MM.1S (cell line): ENCODE results near the gene KDM4C.

Experiments used
- DNase-seq: peaks from one replicate; pipeline ENCODE4 v3.0.0-alpha.2; 2015
- H2AFZ ChIP-seq: fragments of 300-600 bp; sonication (generic); 2 replicates; pipeline ENCODE4 v1.6.0; 2016; ENCODE audit warnings: antibody characterized with exemption, low read length
- H3F3A ChIP-seq: fragments of 300-600 bp; sonication (generic); 2 replicates; pipeline ENCODE4 v1.6.1; 2016; ENCODE audit warnings: mild to moderate bottlenecking, antibody characterized with exemption, low read length, moderate library complexity, mixed read lengths; ENCODE audit not compliant: insufficient read depth
- H3K27ac ChIP-seq: fragments of 300-600 bp; sonication (generic); 2 replicates; pipeline ENCODE4 v1.5.1; 2016; ENCODE audit warnings: mild to moderate bottlenecking, low read length
- H3K27me3 ChIP-seq: fragments of 300-600 bp; sonication (generic); replicated peaks from 2 replicates; pipeline ENCODE4 v1.6.0; 2016; ENCODE audit warnings: low read length; ENCODE audit not compliant: insufficient read depth
- H3K36me3 ChIP-seq: fragments of 300-600 bp; sonication (generic); replicated peaks from 2 replicates; pipeline ENCODE4 v1.6.1; 2016; ENCODE audit warnings: mild to moderate bottlenecking, low read length, mixed read lengths; ENCODE audit not compliant: insufficient read depth
- H3K4me1 ChIP-seq: fragments of 300-600 bp; sonication (generic); 2 replicates; pipeline ENCODE4 v1.6.1; 2016; ENCODE audit warnings: low read length, mixed read lengths
- H3K4me2 ChIP-seq: fragments of 300-600 bp; sonication (generic); 2 replicates; pipeline ENCODE4 v1.6.0; 2016; ENCODE audit warnings: low read depth, low read length
- H3K4me3 ChIP-seq: fragments of 300-600 bp; sonication (generic); 2 replicates; pipeline ENCODE4 v1.5.1; 2016; ENCODE audit warnings: low read length, mixed read lengths
- H3K79me2 ChIP-seq: fragments of 300-600 bp; sonication (generic); 2 replicates; pipeline ENCODE4 v1.6.1; 2016; ENCODE audit warnings: mixed run types, low read length, mixed read lengths
- H3K9ac ChIP-seq: fragments of 300-600 bp; sonication (generic); 2 replicates; pipeline ENCODE4 v1.6.1; 2016; ENCODE audit warnings: low read length, mixed read lengths
- H3K9me2 ChIP-seq: fragments of 300-600 bp; sonication (generic); replicated peaks from 2 replicates; pipeline ENCODE4 v1.6.1; 2016; ENCODE audit warnings: mild to moderate bottlenecking, low read length, mixed read lengths; ENCODE audit not compliant: insufficient read depth
- H3K9me3 ChIP-seq: fragments of 300-600 bp; sonication (generic); replicated peaks from 2 replicates; pipeline ENCODE4 v1.6.1; 2016; ENCODE audit warnings: mild to moderate bottlenecking, low read length, mixed read lengths; ENCODE audit not compliant: insufficient read depth
- H4K20me1 ChIP-seq: fragments of 300-600 bp; sonication (generic); 2 replicates; pipeline ENCODE4 v1.6.1; 2016; ENCODE audit warnings: mild to moderate bottlenecking, low read length, moderate library complexity, mixed read lengths; ENCODE audit not compliant: insufficient read depth
- CTCF ChIP-seq: fragments of 300-600 bp; sonication (generic); IDR thresholded peaks from 2 replicates; pipeline ENCODE4 v1.5.1; 2016; ENCODE audit warnings: antibody characterized with exemption, low read length, mixed read lengths
- EZH2 ChIP-seq: fragments of 300-600 bp; sonication (generic); optimal IDR thresholded peaks from 2 replicates; pipeline ENCODE3; 2017; ENCODE audit warnings: low read depth, mild to moderate bottlenecking, antibody characterized with exemption, low read length, mixed read lengths
- EZH2phosphoT487 ChIP-seq: fragments of 300-600 bp; sonication (generic); IDR thresholded peaks from 2 replicates; pipeline ENCODE4 v1.6.1; 2018; ENCODE audit warnings: antibody characterized with exemption, low read length

KDM4C gene

GRCh38 chr9:6716766-6717165 is 41.0 kb upstream of the KDM4C start:
- Histone ChIP-seq H3K9ac (no peak overlapping the region), H4K20me1 (no peaks in the 10 kb centered on the region), H2AFZ (no peak overlapping the region), H3K36me3 (no peaks in the 10 kb centered on the region), H3K79me2 (no peaks in the 10 kb centered on the region), H3K4me1 (no peaks in the 10 kb centered on the region), H3F3A (no peaks in the 10 kb centered on the region), H3K9me3 (no peaks in the 10 kb centered on the region), H3K4me2 (no peak overlapping the region), H3K4me3 (no peak overlapping the region), H3K27me3 (no peaks in the 10 kb centered on the region), H3K9me2 (no peaks in the 10 kb centered on the region), H3K27ac (no peak overlapping the region)
- TF ChIP-seq EZH2: no peak
- TF ChIP-seq EZH2phosphoT487: no peak
- TF ChIP-seq CTCF: no peak
- no peak for DNase-seq

- Histone ChIP-seq H3K27ac (no peak overlapping the region), H3K4me2 (no peak overlapping the region)
Observed at GRCh38 chr9:6723881-6724420, 33.8 kb upstream of the KDM4C start.

GRCh38 chr9:6733257-6733656 is 24.5 kb upstream of the KDM4C start:
- H3K9ac ChIP-seq: no peak overlapping the region
- TF ChIP-seq EZH2phosphoT487: no peak
- no peaks in the 10 kb centered on the region for H3K27me3 ChIP-seq
- no peak for DNase-seq
- no peaks in the 10 kb centered on the region for H3K9me3 ChIP-seq
- H3K9me2 ChIP-seq: no peaks in the 10 kb centered on the region
- no peaks in the 10 kb centered on the region for H3F3A ChIP-seq
- no peaks in the 10 kb centered on the region for H4K20me1 ChIP-seq
- H3K36me3 ChIP-seq: no peaks in the 10 kb centered on the region
- H2AFZ ChIP-seq: 0 out of 2 replicates have a peak overlapping the region, but pooled peaks have one; percentile 5
- H3K4me3 ChIP-seq: no peak overlapping the region
- no peak overlapping the region for H3K4me2 ChIP-seq
- H3K79me2 ChIP-seq: no peaks in the 10 kb centered on the region
- H3K4me1 ChIP-seq: no peaks in the 10 kb centered on the region
- no peak overlapping the region for H3K27ac ChIP-seq

More at GRCh38 chr9:6723881-6724420, 33.8 kb upstream of the KDM4C start:
- H3K36me3 ChIP-seq: no peaks in the 10 kb centered on the region
- no peaks in the 10 kb centered on the region for H3K4me1 ChIP-seq
- no peaks in the 10 kb centered on the region for H3K27me3 ChIP-seq
- no peak overlapping the region for H3K9ac ChIP-seq
- H3F3A ChIP-seq: no peaks in the 10 kb centered on the region
- H4K20me1 ChIP-seq: no peaks in the 10 kb centered on the region
- DNase-seq: no peak
- H3K79me2 ChIP-seq: no peaks in the 10 kb centered on the region
- TF ChIP-seq EZH2phosphoT487 (no peak), CTCF (no peak), EZH2 (no peak)
- no peaks in the 10 kb centered on the region for H3K9me3 ChIP-seq
- H3K4me3 ChIP-seq: no peak overlapping the region
- no peak overlapping the region for H2AFZ ChIP-seq
- H3K9me2 ChIP-seq: no peaks in the 10 kb centered on the region

DNA sequence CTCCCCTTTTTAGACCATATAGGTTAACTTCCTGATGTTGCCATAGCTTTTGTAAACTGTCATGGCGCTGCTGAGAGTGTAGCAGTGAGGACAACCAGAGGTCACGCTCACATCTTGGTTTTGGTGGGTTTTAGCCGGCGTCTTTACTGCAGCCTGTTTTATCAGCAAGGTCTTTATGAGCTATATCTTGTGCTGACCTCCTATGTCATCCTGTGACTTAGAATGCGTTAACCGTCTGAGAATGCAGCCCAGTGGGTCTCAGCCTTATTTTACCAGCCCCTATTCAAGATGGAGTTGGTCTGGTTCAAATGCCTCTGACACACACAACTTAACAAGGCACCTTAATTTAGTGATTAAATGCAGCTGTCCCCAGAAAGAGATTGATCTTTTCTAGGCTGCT is 23.9 kb upstream of the KDM4C start:
- Histone ChIP-seq H3K4me1 (no peaks in the 10 kb centered on the region), H3K4me2 (no peak overlapping the region), H3K79me2 (no peaks in the 10 kb centered on the region), H3K4me3 (no peak overlapping the region), H4K20me1 (no peaks in the 10 kb centered on the region), H3K27me3 (no peaks in the 10 kb centered on the region), H3K27ac (no peak overlapping the region), H3K9ac (no peak overlapping the region), H3K9me2 (no peaks in the 10 kb centered on the region), H3F3A (no peaks in the 10 kb centered on the region), H3K9me3 (no peaks in the 10 kb centered on the region), H3K36me3 (no peaks in the 10 kb centered on the region), H2AFZ (no peak overlapping the region)
- DNase-seq: no peak
- TF ChIP-seq EZH2phosphoT487 (no peak), EZH2 (no peak), CTCF (no peak)
